GM21529 (cell line): ENCODE data around the gene FAM50A.

Experiments used
- ATAC-seq: cut with Tn5 transposase; IDR thresholded peaks from one replicate; pipeline ENCODE4 v1.9.1; 2021; ENCODE audit not compliant: unreplicated experiment

The FAM50A gene

GRCh38 chrX:154412468-154412867 is 31.5 kb upstream of the FAM50A start:
- no peak for ATAC-seq

DNA sequence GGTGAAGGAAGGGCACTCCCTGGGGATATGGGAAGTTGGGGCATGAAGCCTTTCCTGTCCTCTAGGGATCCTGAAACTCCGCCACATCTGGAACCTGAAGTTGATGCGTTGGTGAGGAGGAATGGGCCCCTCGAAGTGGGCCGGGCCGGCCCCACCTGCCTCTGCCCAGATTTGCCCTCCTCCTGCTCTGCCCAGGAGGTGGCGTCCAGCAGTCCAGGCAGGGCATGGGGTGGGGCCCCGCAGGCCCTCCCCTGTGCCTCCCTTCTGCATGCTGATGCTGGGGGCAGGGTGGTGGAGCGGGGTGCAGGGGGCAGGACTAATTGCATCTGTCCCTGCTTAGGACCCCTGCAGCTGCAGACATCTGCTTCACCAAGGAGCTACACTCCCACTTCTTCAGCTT is 30.8 kb upstream of the FAM50A start:
- no peak for ATAC-seq

DNA sequence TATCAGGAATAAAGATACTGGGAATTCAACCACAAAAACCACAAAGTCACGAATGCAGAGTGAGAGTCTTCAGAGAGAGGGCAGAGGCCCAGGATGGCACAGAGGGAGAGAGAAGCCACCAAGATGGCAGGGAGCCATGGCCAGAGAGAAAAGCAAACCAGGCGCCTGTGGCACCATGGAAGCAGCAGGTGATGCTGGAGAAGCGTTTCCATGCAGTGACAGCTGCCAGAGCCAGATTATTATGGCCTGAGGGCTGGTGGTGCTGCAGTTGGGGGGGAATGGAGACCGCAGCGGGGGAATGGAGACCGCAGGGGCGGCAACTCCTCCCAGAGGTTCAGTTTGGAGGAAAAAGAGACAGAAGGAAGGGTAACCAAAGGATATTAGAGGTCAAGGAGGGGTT is 26.8 kb upstream of the FAM50A start:
- ATAC-seq = no peak

- ATAC-seq = no peak
Observed at GRCh38 chrX:154419189-154419588, 24.8 kb upstream of the FAM50A start.

GRCh38 chrX:154419688-154420401 is 24.1 kb upstream of the FAM50A start:
- no peak for ATAC-seq

DNA sequence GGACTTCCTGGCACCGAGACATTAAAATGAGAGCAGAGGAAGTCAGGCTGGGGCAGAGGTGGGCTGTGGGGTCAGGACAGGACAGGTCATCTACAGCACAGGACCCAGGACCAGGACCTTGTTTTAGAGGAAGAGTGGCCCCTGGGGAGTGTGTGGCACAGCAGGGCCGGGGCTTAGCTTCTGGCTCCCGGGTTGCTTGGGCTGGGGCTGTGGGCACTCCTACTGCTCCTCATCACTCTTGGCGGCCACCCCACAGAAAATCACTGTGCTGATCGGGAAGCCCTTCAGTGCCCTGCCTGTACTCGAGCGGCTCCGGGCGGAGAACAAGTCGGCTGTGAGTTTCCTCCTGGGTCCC is 23.6 kb upstream of the FAM50A start:
- ATAC-seq = no peak

- ATAC-seq = no peak
Observed at GRCh38 chrX:154426916-154427770, 16.8 kb upstream of the FAM50A start.

- ATAC-seq = peak; percentile 98
Observed at GRCh38 chrX:154428176-154429171, 15.5 kb upstream of the FAM50A start, which contains the start of gene ATP6AP1. Gene ATP6AP1, plus strand, starts transcription at chrX:154428677. Its CDS starts 16 bp downstream, at chrX:154428693.

GRCh38 chrX:154429711-154430110 is 14.2 kb upstream of the FAM50A start:
- no peak for ATAC-seq

- ATAC-seq = no peak
Observed at GRCh38 chrX:154430479-154430878, 13.5 kb upstream of the FAM50A start.

DNA sequence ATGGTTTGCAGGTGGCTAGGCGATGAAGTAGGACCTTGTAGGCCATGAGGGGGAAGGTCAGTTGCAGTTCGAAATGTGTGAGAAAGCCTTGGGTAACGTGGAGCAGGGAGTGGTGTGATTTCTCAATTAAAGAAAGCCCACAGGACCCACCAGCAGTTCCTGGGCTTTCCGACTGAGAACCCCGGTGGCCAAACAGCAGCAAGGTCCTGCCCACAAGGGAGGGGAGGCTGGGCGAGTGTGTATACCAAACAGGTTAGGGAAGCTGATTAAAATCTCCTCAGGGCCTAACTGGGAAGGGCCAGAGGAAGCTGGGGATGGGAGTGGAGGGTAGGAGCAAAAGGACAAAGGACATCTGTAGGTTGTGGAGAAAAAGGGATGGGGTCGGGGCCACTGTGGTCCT is 13.0 kb upstream of the FAM50A start:
- ATAC-seq = no peak

GRCh38 chrX:154431341-154431740 is 12.6 kb upstream of the FAM50A start:
- no peak for ATAC-seq

DNA sequence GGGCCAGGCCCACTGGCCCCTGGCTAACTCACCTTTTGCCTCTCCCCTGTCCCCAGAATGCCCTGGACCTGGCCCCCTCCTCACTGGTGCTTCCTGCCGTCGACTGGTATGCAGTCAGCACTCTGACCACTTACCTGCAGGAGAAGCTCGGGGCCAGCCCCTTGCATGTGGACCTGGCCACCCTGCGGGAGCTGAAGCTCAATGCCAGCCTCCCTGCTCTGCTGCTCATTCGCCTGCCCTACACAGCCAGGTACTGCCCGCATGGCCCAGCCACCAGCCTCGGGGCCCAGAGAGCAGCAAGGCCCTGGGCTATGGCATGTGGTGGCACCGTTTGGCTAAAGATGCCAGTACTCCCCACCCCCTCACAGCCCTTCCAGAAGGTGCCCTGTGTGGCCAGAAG is 11.7 kb upstream of the FAM50A start:
- ATAC-seq = no peak

GRCh38 chrX:154433605-154434004 is 10.3 kb upstream of the FAM50A start:
- no peak for ATAC-seq

- ATAC-seq = no peak
Observed at GRCh38 chrX:154434394-154435168, 9.4 kb upstream of the FAM50A start.

DNA sequence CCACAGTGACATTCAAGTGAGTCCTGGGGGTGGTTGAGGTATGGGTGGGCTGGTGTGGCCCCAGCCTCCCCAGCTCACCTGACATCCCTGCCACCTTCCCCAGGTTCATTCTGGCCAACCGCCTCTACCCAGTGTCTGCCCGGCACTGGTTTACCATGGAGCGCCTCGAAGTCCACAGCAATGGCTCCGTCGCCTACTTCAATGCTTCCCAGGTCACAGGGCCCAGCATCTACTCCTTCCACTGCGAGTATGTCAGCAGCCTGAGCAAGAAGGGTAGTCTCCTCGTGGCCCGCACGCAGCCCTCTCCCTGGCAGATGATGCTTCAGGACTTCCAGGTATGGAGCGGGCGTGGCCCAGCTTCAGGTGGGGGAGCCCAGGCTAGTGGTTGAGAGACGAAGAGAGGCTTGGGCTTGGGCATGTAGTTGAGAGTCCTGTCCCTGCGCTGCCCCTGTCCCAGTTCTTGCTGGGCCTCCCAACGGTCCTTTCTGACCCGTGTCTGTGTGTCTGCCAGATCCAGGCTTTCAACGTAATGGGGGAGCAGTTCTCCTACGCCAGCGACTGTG is 8.7 kb upstream of the FAM50A start:
- ATAC-seq = no peak

DNA sequence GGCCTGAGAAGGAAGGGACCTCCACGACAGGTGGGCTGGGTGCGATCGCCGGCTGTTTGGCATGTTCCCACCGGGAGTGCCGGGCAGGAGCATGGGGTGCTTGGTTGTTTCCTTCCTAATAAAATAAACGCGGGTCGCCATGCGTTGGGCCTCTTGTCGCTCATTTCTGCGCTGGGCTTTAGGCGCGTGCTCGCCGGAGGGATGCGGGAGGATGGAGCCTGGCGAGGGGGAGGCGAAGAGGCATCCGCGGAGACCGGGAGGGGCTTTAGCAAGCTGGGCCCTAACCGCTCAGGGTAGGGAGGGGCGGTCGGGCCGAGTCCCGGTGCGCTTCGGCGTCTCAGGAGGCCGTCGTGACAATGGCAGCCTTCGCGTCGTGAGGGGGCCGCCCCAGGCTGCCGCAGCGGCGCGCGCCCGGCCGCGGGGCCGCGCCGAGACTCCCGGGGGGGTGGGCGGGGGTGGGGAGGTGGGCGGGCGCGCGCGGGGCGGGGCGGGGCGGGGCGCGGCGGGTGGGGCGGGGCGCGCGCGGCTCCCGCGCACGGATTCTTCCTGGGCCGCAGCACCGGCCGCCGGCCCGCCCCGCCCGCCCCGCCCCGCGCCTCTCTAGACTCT is 7.5 kb upstream of the FAM50A start:
- ATAC-seq = no peak

- no peak for ATAC-seq
Observed at GRCh38 chrX:154436983-154437752, 6.8 kb upstream of the FAM50A start, which contains the start of gene GDI1. Gene GDI1, plus strand, starts transcription at chrX:154437154. Its CDS starts 101 bp downstream, at chrX:154437255.
